Common myeloid progenitor, CD34-positive (primary cell): Measurements from ENCODE around the gene NELL1.

Experiments used
- CTCF ChIA-PET: fragments of 350-600 bp; sonication (Branson Sonifier 250); formaldehyde crosslinking; loops from one replicate; lab custom pipeline; 2021; ENCODE audit warnings: antibody characterized with exemption; lab: Charles Lee
- POLR2A ChIA-PET: fragments of 350-600 bp; sonication (Branson Sonifier 250); formaldehyde crosslinking; loops from one replicate; lab custom pipeline; 2021; ENCODE audit warnings: antibody characterized with exemption; lab: Charles Lee
- DNase-seq, 3 donors: peaks; one replicate each; pipeline versions ENCODE4 v3.0.0 to v3.0.0-alpha.2; 2013
- H3K27ac ChIP-seq, 2 experiments: 1 replicate in 1 of 2; 2 replicates in 1 of 2; pipeline ENCODE4 v1.7.0; 2013; ENCODE audit warnings: inconsistent platforms in 2 of 2, low read length in 2 of 2, mild to moderate bottlenecking in 2 of 2, low read depth in 1 of 2, moderate library complexity in 1 of 2; ENCODE audit not compliant: severe bottlenecking in 2 of 2, insufficient read depth in 1 of 2, poor library complexity in 1 of 2
- H3K27me3 ChIP-seq, 5 experiments: replicated peaks in 2 of 5; 1 replicate in 3 of 5; 2 replicates in 2 of 5; pipeline versions ENCODE4 v1.6.1 to v1.7.0; 2013; ENCODE audit warnings: low read length in 4 of 5, mild to moderate bottlenecking in 2 of 5, moderate library complexity in 2 of 5, inconsistent platforms in 1 of 5; ENCODE audit not compliant: insufficient read depth in 5 of 5, control insufficient read depth in 4 of 5
- H3K36me3 ChIP-seq, 4 experiments: 1 replicate in 2 of 4; 2 replicates in 2 of 4; pipeline versions ENCODE4 v1.6.1 to v1.7.0; 2013; ENCODE audit warnings: low read length in 3 of 4, control low read depth in 1 of 4, mild to moderate bottlenecking in 1 of 4; ENCODE audit not compliant: control insufficient read depth in 4 of 4, insufficient read depth in 4 of 4
- H3K4me1 ChIP-seq, 4 experiments: 1 replicate in 3 of 4; 2 replicates in 1 of 4; pipeline versions ENCODE4 v1.6.1 to v1.7.1; 2013; ENCODE audit warnings: low read length in 3 of 4, mild to moderate bottlenecking in 3 of 4, control low read depth in 1 of 4, inconsistent platforms in 1 of 4, moderate library complexity in 1 of 4; ENCODE audit not compliant: control insufficient read depth in 4 of 4, insufficient read depth in 4 of 4; ENCODE audit errors: control extremely low read depth in 1 of 4
- H3K4me3 ChIP-seq, 7 experiments: 1 replicate in 4 of 7; 2 replicates in 3 of 7; pipeline versions ENCODE4 v1.5.1 to v1.7.0; 2013; ENCODE audit warnings: mild to moderate bottlenecking in 7 of 7, low read length in 6 of 7, moderate library complexity in 6 of 7, inconsistent platforms in 2 of 7, low read depth in 2 of 7, control low read depth in 1 of 7; ENCODE audit not compliant: insufficient read depth in 4 of 7, control insufficient read depth in 1 of 7; ENCODE audit errors: extremely low read depth in 1 of 7
- H3K9me3 ChIP-seq, 5 experiments: 1 replicate in 4 of 5; 2 replicates in 1 of 5; pipeline versions ENCODE4 v1.6.1 to v1.7.1; 2013; ENCODE audit warnings: low read length in 4 of 5, mild to moderate bottlenecking in 2 of 5, inconsistent platforms in 1 of 5, low read depth in 1 of 5, moderate library complexity in 1 of 5; ENCODE audit not compliant: control insufficient read depth in 4 of 5, insufficient read depth in 2 of 5; ENCODE audit errors: control extremely low read depth in 1 of 5
- WGBS: methylation state at CpG from one replicate; pipeline ENCODE4 v1.1.5; 2013; ENCODE audit not compliant: insufficient coverage; 5-methylcytosine and 5-hydroxymethylcytosine counted together

NELL1 gene

GRCh38 chr11:21285104-21285503 lies 615.7 kb downstream of the NELL1 start:
- ChIA-PET POLR2A (no interaction called here), CTCF (no interaction called here)
- Histone ChIP-seq H3K4me3 (no peak overlapping the region), H3K36me3 (no peaks in the 10 kb centered on the region), H3K27me3 (no peaks in the 10 kb centered on the region), H3K9me3 (no peaks in the 10 kb centered on the region), H3K27ac (no peak overlapping the region), H3K4me1 (no peaks in the 10 kb centered on the region)
- no peak for DNase-seq
- WGBS, result no CpG with 5 or more reads among the region's 2 CpGs

GRCh38 chr11:21289686-21290085 lies 620.3 kb downstream of the NELL1 start:
- Histone ChIP-seq H3K9me3 (no peaks in the 10 kb centered on the region), H3K36me3 (no peaks in the 10 kb centered on the region), H3K4me1 (no peaks in the 10 kb centered on the region), H3K27me3 (no peaks in the 10 kb centered on the region), H3K4me3 (no peak overlapping the region), H3K27ac (no peak overlapping the region)
- no peak for DNase-seq
- CTCF ChIA-PET, result no interaction called here
- POLR2A ChIA-PET, result no interaction called here
- 80% methylated on average over 4 of the region's 4 CpGs for WGBS

- no peaks in the 10 kb centered on the region for H3K36me3 ChIP-seq
- POLR2A ChIA-PET, result no interaction called here
- no peak overlapping the region for H3K4me3 ChIP-seq
- CTCF ChIA-PET, result no interaction called here
- H3K27me3 ChIP-seq, result no peaks in the 10 kb centered on the region
- no peak overlapping the region for H3K27ac ChIP-seq
- 100% methylated on average over 2 of the region's 2 CpGs for WGBS
- no peak for DNase-seq
- no peaks in the 10 kb centered on the region for H3K9me3 ChIP-seq
- H3K4me1 ChIP-seq, result no peaks in the 10 kb centered on the region
Measured at GRCh38 chr11:21295508-21295907, 626.1 kb downstream of the NELL1 start.

- H3K4me1 ChIP-seq, result no peaks in the 10 kb centered on the region
- H3K27ac ChIP-seq, result no peak overlapping the region
- ChIA-PET CTCF (no interaction called here), POLR2A (no interaction called here)
- no peaks in the 10 kb centered on the region for H3K27me3 ChIP-seq
- WGBS, result no CpG with 5 or more reads among the region's 1 CpG
- H3K36me3 ChIP-seq, result no peaks in the 10 kb centered on the region
- H3K9me3 ChIP-seq, result peaks cover 0 to 5% (median 1%) of the 10 kb centered on the region in 5 experiments
- H3K4me3 ChIP-seq, result no peak overlapping the region
- no peak for DNase-seq
Measured at GRCh38 chr11:21301981-21302380, 632.6 kb downstream of the NELL1 start.

- H3K9me3 ChIP-seq, result peaks cover 0 to 5% (median 1%) of the 10 kb centered on the region in 5 experiments
- POLR2A ChIA-PET, result no interaction called here
- no peaks in the 10 kb centered on the region for H3K27me3 ChIP-seq
- H3K4me3 ChIP-seq, result no peak overlapping the region
- no peaks in the 10 kb centered on the region for H3K4me1 ChIP-seq
- H3K27ac ChIP-seq, result no peak overlapping the region
- CTCF ChIA-PET, result interaction anchor here (0.9 kb wide), 1 partner anchor 15 kb away, joined by 3 read pairs; no protein-coding TSS in a partner anchor
- H3K36me3 ChIP-seq, result no peaks in the 10 kb centered on the region
- DNase-seq, result no peak
- WGBS, result 94% methylated on average over 2 of the region's 4 CpGs
Measured at GRCh38 chr11:21306739-21307358, 637.5 kb downstream of the NELL1 start.

GRCh38 chr11:21307874-21308273 lies 638.5 kb downstream of the NELL1 start:
- no peaks in the 10 kb centered on the region for H3K4me1 ChIP-seq
- H3K9me3 ChIP-seq, result peaks cover 0 to 1% (median 0%) of the 10 kb centered on the region in 5 experiments
- CTCF ChIA-PET, result no interaction called here
- no peaks in the 10 kb centered on the region for H3K27me3 ChIP-seq
- H3K36me3 ChIP-seq, result no peaks in the 10 kb centered on the region
- DNase-seq, result no peak
- POLR2A ChIA-PET, result no interaction called here
- 93% methylated on average over 4 of the region's 4 CpGs for WGBS
- H3K27ac ChIP-seq, result no peak overlapping the region
- H3K4me3 ChIP-seq, result no peak overlapping the region

GRCh38 chr11:21316591-21316990 lies 647.2 kb downstream of the NELL1 start:
- H3K27ac ChIP-seq, result no peak overlapping the region
- WGBS, result no CpG with 5 or more reads among the region's 1 CpG
- ChIA-PET CTCF (no interaction called here), POLR2A (no interaction called here)
- peak in 1 of 3 donors; percentile 0 for DNase-seq
- peaks cover 0 to 4% (median 0%) of the 10 kb centered on the region in 4 experiments for H3K4me1 ChIP-seq
- H3K9me3 ChIP-seq, result no peaks in the 10 kb centered on the region
- H3K36me3 ChIP-seq, result no peaks in the 10 kb centered on the region
- peaks cover 0 to 2% (median 0%) of the 10 kb centered on the region in 5 experiments for H3K27me3 ChIP-seq
- H3K4me3 ChIP-seq, result no peak overlapping the region
